GM12801 (cell line): Measurements from ENCODE around the gene MDH2.

Experiments
- TF ChIP-seq, protein P1 (sequence below): IDR thresholded peaks from one replicate; pipeline ENCODE4 v1.5.1; 2011; ENCODE audit warnings: control low read depth; ENCODE audit not compliant: insufficient read length; ENCODE audit errors: extremely low read depth

Gene MDH2

GRCh38 chr7:76040126-76040525, 7.8 kb upstream of the MDH2 start:
- TF ChIP-seq, protein P1, sequence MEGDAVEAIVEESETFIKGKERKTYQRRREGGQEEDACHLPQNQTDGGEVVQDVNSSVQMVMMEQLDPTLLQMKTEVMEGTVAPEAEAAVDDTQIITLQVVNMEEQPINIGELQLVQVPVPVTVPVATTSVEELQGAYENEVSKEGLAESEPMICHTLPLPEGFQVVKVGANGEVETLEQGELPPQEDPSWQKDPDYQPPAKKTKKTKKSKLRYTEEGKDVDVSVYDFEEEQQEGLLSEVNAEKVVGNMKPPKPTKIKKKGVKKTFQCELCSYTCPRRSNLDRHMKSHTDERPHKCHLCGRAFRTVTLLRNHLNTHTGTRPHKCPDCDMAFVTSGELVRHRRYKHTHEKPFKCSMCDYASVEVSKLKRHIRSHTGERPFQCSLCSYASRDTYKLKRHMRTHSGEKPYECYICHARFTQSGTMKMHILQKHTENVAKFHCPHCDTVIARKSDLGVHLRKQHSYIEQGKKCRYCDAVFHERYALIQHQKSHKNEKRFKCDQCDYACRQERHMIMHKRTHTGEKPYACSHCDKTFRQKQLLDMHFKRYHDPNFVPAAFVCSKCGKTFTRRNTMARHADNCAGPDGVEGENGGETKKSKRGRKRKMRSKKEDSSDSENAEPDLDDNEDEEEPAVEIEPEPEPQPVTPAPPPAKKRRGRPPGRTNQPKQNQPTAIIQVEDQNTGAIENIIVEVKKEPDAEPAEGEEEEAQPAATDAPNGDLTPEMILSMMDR: no peak

- TF ChIP-seq, protein P1: no peak
Observed at GRCh38 chr7:76044375-76044865, 3.5 kb upstream of the MDH2 start.

DNA sequence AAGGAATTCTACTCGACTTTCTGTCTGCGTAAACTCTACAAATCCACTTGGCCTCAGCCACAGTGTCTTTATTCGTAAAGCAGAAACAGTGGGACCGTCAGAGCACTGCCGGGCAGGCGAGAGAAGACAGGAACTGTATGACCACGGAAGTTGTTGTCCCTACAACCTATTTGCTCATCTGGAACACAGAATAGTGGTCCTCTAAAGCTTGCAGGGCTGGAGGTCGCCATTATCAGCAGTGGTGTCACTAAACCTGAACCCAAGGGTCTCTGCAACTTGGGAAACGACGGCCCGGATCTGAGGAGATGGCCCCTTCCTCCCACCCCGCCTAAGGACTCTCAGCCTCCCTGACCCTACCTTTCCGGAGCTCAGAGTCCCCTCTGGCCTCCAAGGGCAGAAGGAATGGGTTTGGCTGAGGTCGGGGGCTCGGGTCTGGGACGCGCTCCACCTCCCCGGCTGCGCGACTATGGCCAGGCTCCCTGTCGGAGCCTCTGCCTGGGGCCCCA, 548 bp upstream of the MDH2 start:
- TF ChIP-seq, protein P1: no peak

DNA sequence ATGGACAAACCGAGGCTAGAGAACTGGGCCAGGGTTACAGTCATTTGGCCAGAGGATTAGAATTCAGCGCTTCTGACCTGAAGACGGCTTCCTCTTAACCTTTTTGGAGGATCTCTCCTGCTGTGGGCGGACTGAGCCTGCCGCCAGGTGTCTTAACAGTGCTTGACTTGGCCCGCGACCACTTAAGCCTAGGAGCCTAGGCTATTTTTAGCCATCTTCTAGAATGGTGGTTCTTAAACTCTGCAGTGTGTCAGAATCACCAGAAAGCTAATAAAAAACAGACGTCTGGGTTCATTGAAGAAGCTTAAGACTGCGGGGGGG, 722 bp downstream of the MDH2 start:
- TF ChIP-seq, protein P1: no peak

GRCh38 chr7:76049295-76049694, 1.4 kb downstream of the MDH2 start:
- TF ChIP-seq, protein P1: no peak

DNA sequence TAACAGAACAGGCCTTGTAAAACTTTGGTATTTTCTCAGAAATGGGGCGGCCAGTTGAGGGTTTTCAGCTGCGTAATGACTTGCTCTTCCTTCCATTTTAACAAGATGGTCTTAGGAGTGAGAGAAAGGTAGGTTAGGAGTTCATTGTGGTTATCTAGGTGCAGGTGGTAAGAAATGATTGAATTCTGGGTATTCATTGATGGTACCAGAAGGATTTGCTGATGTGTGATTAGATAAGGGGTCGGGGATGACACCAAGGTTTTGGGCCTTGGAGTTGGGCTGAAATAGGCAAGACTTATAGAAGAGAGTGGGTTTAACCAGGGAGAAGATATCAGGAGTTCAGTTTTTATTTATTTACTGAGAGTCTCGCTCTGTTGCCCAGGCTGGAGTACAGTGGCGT, 2.6 kb downstream of the MDH2 start:
- TF ChIP-seq, protein P1: no peak

- TF ChIP-seq, protein P1: no peak
Observed at GRCh38 chr7:76051840-76052239, 3.9 kb downstream of the MDH2 start.
